A673 (cell line): Measurements from ENCODE around the gene RAD51C. TPM values are rescaled to one million over a fixed set of nuclear protein-coding genes. Genes with fewer than 3 reads are reported as not detected.

Experiments
- BruUV-seq: library from RNA; stranded (reverse); fragments of 400-500 nt; replicated peaks from 2 replicates; lab custom pipeline; 2021; lab: Mats Ljungman, UMichigan
- CTCF ChIA-PET: fragments of 300-600 bp; sonication (Branson Sonifier 250); formaldehyde crosslinking; loops from one replicate; lab custom pipeline; 2022; ENCODE audit warnings: antibody characterized with exemption; lab: Charles Lee
- POLR2A ChIA-PET: fragments of 300-600 bp; sonication (Branson Sonifier 250); formaldehyde crosslinking; loops from one replicate; lab custom pipeline; 2022; ENCODE audit warnings: antibody characterized with exemption; ENCODE audit not compliant: low non-redundant PET; lab: Charles Lee
- DNase-seq: peaks from one replicate; pipeline ENCODE4 v3.0.0-alpha.2; 2015; ENCODE audit warnings: low spot score
- H3K27ac ChIP-seq: fragments of 200-600 bp; sonication (generic); 2 replicates; pipeline ENCODE4 v1.5.1; 2016; ENCODE audit warnings: mixed run types, low read depth, mild to moderate bottlenecking, mixed read lengths, antibody characterized with exemption, low read length; ENCODE audit not compliant: poor library complexity, severe bottlenecking
- H3K27me3 ChIP-seq: fragments of 200-600 bp; sonication (generic); replicated peaks from 2 replicates; pipeline ENCODE4 v1.6.1; 2017; ENCODE audit warnings: mixed run types, low read depth, mild to moderate bottlenecking, mixed read lengths, antibody characterized with exemption, low read length; ENCODE audit not compliant: insufficient read depth, poor library complexity
- H3K36me3 ChIP-seq: fragments of 200-600 bp; sonication (generic); 2 replicates; pipeline ENCODE4 v1.6.1; 2016; ENCODE audit warnings: mixed run types, mild to moderate bottlenecking, mixed read lengths, antibody characterized with exemption, low read length; ENCODE audit not compliant: insufficient read depth, poor library complexity, severe bottlenecking
- H3K4me1 ChIP-seq: fragments of 200-600 bp; sonication (generic); 2 replicates; pipeline ENCODE4 v1.6.1; 2017; ENCODE audit warnings: mixed run types, mild to moderate bottlenecking, mixed read lengths, antibody characterized with exemption, low read length; ENCODE audit not compliant: insufficient read depth, poor library complexity, severe bottlenecking
- H3K4me3 ChIP-seq: fragments of 200-600 bp; sonication (generic); 2 replicates; pipeline ENCODE4 v1.5.1; 2016; ENCODE audit warnings: low read depth, mixed run types, mild to moderate bottlenecking, mixed read lengths, low read length; ENCODE audit not compliant: poor library complexity, severe bottlenecking
- H3K9me3 ChIP-seq: fragments of 200-600 bp; sonication (generic); 2 replicates; pipeline ENCODE4 v1.6.1; 2016; ENCODE audit warnings: mixed run types, low read depth, mild to moderate bottlenecking, mixed read lengths, antibody characterized with exemption, low read length; ENCODE audit not compliant: poor library complexity, severe bottlenecking
- EZH2 ChIP-seq: fragments of 200-600 bp; sonication (generic); IDR thresholded peaks from 2 replicates; pipeline ENCODE4 v1.6.1; 2017; ENCODE audit warnings: borderline replicate concordance, low read depth, mild to moderate bottlenecking, mixed read lengths, antibody characterized with exemption, low read length; ENCODE audit not compliant: poor library complexity, severe bottlenecking
- intact Hi-C: fragments of 100-400 bp; cut with micrococcal nuclease; formaldehyde crosslinking; loops from one replicate; pipeline ENCODE4 v1.10.0; 2022; ENCODE audit not compliant: unreplicated experiment
- total RNA-seq: library from RNA; stranded (reverse); gene quantifications from 2 replicates; pipeline ENCODE4 v1.2.3, GENCODE V29; 2021
- TF ChIP-seq, protein P1 (sequence below): fragments of 300-800, 200-600 bp; sonication (generic); conservative IDR thresholded peaks from 2 replicates; pipeline ENCODE4 v1.5.1; 2017; ENCODE audit warnings: low read depth, mild to moderate bottlenecking, antibody characterized with exemption, low read length, moderate library complexity, mixed read lengths

The RAD51C gene
- total RNA-seq, 1 experiment from 2014 or later = 80.4 TPM

DNA sequence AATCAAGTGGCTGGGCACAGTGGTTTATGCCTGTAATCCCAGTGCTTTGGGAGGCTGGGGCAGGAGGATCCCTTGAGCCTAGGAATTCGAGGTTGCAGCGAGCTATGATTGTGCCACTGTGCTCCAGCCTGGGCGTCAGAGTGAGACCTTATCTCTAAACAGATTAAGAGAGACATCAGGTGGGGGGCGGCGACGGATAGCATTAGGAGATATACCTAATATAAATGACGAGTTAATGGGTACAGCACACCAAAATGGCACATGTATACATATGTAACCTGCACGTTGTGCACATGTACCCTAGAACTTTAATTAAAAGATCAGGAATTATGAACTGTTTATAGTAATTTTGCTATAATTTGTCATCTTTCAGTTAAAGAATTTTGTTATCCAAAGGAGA, 10.3 kb downstream of the RAD51C start:
- Histone ChIP-seq H3K4me1 (no peaks in the 10 kb centered on the region), H3K27me3 (no peaks in the 10 kb centered on the region), H3K36me3 (peaks cover 5% of the 10 kb centered on the region), H3K27ac (no peak overlapping the region), H3K9me3 (no peaks in the 10 kb centered on the region), H3K4me3 (no peak overlapping the region)
- BruUV-seq = no TSS peak
- intact Hi-C loops = no loop called here
- TF ChIP-seq, protein P1, sequence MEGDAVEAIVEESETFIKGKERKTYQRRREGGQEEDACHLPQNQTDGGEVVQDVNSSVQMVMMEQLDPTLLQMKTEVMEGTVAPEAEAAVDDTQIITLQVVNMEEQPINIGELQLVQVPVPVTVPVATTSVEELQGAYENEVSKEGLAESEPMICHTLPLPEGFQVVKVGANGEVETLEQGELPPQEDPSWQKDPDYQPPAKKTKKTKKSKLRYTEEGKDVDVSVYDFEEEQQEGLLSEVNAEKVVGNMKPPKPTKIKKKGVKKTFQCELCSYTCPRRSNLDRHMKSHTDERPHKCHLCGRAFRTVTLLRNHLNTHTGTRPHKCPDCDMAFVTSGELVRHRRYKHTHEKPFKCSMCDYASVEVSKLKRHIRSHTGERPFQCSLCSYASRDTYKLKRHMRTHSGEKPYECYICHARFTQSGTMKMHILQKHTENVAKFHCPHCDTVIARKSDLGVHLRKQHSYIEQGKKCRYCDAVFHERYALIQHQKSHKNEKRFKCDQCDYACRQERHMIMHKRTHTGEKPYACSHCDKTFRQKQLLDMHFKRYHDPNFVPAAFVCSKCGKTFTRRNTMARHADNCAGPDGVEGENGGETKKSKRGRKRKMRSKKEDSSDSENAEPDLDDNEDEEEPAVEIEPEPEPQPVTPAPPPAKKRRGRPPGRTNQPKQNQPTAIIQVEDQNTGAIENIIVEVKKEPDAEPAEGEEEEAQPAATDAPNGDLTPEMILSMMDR = no peak
- no peak for TF ChIP-seq EZH2
- DNase-seq = no peak
- ChIA-PET POLR2A (interaction anchor here (0.7 kb wide), 1 partner anchor 527 kb away, joined by 5 read pairs; no protein-coding TSS in a partner anchor), CTCF (no interaction called here)

GRCh38 chr17:58703137-58703915, 10.9 kb downstream of the RAD51C start:
- POLR2A ChIA-PET = interaction anchor here (0.6 to 0.7 kb wide), 2 partner anchors 72 to 526 kb away, joined by 5 to 12 read pairs; no protein-coding TSS in a partner anchor
- H3K9me3 ChIP-seq = no peaks in the 10 kb centered on the region
- no TSS peak for BruUV-seq
- H3K4me1 ChIP-seq = no peaks in the 10 kb centered on the region
- CTCF ChIA-PET = interaction anchor here (0.6 kb wide), 1 partner anchor 101 kb away, joined by 9 read pairs; no protein-coding TSS in a partner anchor
- no peak for TF ChIP-seq EZH2
- TF ChIP-seq, protein P1 = no peak
- intact Hi-C loops = no loop called here
- H3K27ac ChIP-seq = no peak overlapping the region
- no peak for DNase-seq
- H3K36me3 ChIP-seq = peaks cover 5% of the 10 kb centered on the region
- no peaks in the 10 kb centered on the region for H3K27me3 ChIP-seq
- H3K4me3 ChIP-seq = no peak overlapping the region

GRCh38 chr17:58703916-58704286, 11.5 kb downstream of the RAD51C start:
- BruUV-seq = no TSS peak
- ChIA-PET CTCF (interaction anchor here (0.6 kb wide), 1 partner anchor 100 kb away, joined by 9 read pairs; no protein-coding TSS in a partner anchor), POLR2A (interaction anchor here (0.6 kb wide), 1 partner anchor 72 kb away, joined by 12 read pairs; no protein-coding TSS in a partner anchor)
- no peaks in the 10 kb centered on the region for H3K9me3 ChIP-seq
- intact Hi-C loops = no loop called here
- H3K36me3 ChIP-seq = peaks cover 5% of the 10 kb centered on the region
- no peaks in the 10 kb centered on the region for H3K4me1 ChIP-seq
- DNase-seq = no peak
- H3K27ac ChIP-seq = no peak overlapping the region
- H3K27me3 ChIP-seq = no peaks in the 10 kb centered on the region
- H3K4me3 ChIP-seq = no peak overlapping the region
- TF ChIP-seq EZH2 = no peak
- TF ChIP-seq, protein P1 = no peak
